SK-N-MC (cell line): ENCODE measurements around the gene CDH18.

ENCODE experiments used
- DNase-seq: peaks from one replicate; pipeline ENCODE4 v3.0.0-alpha.2; 2011; ENCODE audit warnings: low read depth, low spot score
- H3K27ac ChIP-seq: fragments of 200-600 bp; sonication (generic); 2 replicates; pipeline ENCODE4 v1.5.1; 2016; ENCODE audit warnings: mixed run types
- H3K36me3 ChIP-seq: fragments of 200-600 bp; sonication (generic); 2 replicates; pipeline ENCODE4 v1.6.1; 2017; ENCODE audit warnings: antibody characterized with exemption, low read length, mixed read lengths; ENCODE audit not compliant: insufficient read depth
- H3K4me3 ChIP-seq: fragments of 200-600 bp; sonication (generic); 2 replicates; pipeline ENCODE4 v1.5.1; 2016
- H3K9ac ChIP-seq: fragments of 200-600 bp; sonication (generic); 2 replicates; pipeline ENCODE4 v1.8.0; 2017; ENCODE audit warnings: mixed run types, mixed read lengths; ENCODE audit not compliant: insufficient read length
- H3K9me3 ChIP-seq: fragments of 200-600 bp; sonication (generic); 2 replicates; pipeline ENCODE4 v1.6.1; 2017; ENCODE audit warnings: low read depth, mild to moderate bottlenecking, antibody characterized with exemption, low read length, moderate library complexity, mixed read lengths
- EZH2 ChIP-seq: fragments of 200-600 bp; sonication (generic); IDR thresholded peaks from one replicate; pipeline ENCODE4 v1.6.1; 2017; ENCODE audit warnings: antibody characterized with exemption
- FOXP2 ChIP-seq: optimal IDR thresholded peaks from 2 replicates; pipeline ENCODE3; 2011; ENCODE audit warnings: mild to moderate bottlenecking, moderate library complexity; ENCODE audit not compliant: insufficient read depth; ENCODE audit errors: extremely low read length, control extremely low read depth
- POLR2AphosphoS5 ChIP-seq: IDR thresholded peaks from 2 replicates; pipeline ENCODE4 v1.6.1; 2012; ENCODE audit warnings: mild to moderate bottlenecking, low read depth, low read length, borderline replicate concordance

The CDH18 gene

DNA sequence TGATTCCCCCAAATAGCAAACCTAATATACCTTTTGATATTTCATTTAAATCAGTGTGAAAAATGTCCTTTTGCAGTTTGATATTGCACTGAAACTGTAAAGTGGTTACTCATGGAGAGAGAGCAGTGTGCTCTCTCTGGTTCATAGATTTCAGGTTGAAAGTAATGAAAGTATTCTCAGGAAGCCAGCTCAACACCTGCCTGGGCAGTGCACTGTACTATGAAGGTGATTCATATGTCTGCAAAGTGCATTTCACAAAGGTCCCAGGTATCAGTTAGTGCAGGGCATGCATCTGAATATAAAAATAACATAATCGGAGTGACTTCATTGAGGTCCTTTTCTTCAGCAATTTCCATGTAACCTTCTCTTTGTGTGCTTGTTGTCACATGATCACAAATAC, 274.3 kb downstream of the CDH18 start:
- DNase-seq: no peak
- Histone ChIP-seq H3K4me3 (no peak overlapping the region), H3K27ac (no peak overlapping the region), H3K9ac (no peak overlapping the region), H3K9me3 (no peaks in the 10 kb centered on the region), H3K36me3 (no peaks in the 10 kb centered on the region)
- TF ChIP-seq FOXP2: no peak
- no peak for TF ChIP-seq POLR2AphosphoS5
- TF ChIP-seq EZH2: no peak

GRCh38 chr5:19709403-19709802, 278.6 kb downstream of the CDH18 start:
- no peak overlapping the region for H3K9ac ChIP-seq
- no peaks in the 10 kb centered on the region for H3K9me3 ChIP-seq
- no peak overlapping the region for H3K27ac ChIP-seq
- no peak overlapping the region for H3K4me3 ChIP-seq
- TF ChIP-seq EZH2 (no peak), POLR2AphosphoS5 (no peak), FOXP2 (no peak)
- DNase-seq: no peak
- no peaks in the 10 kb centered on the region for H3K36me3 ChIP-seq

DNA sequence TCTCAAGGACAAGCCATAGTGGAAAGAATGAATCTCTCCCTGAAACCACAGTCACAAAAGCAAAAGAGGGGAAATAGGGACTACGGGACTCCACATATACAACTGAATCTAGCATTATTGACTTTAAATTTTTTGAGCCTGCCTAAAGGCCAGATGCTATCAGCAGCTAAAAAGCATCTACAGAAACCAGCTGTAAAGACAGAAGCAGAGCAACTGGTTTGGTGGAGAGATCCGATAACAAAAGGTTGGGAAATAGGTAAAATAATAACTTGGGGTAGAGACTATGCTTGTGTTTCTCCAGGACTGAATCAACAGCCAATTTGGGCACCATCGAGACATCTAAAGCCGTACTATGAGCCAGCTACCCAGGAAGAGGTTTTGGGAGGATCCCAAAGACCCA, 281.2 kb downstream of the CDH18 start:
- no peak overlapping the region for H3K9ac ChIP-seq
- no peak overlapping the region for H3K27ac ChIP-seq
- TF ChIP-seq POLR2AphosphoS5 (no peak), FOXP2 (no peak), EZH2 (no peak)
- H3K36me3 ChIP-seq: no peaks in the 10 kb centered on the region
- no peak overlapping the region for H3K4me3 ChIP-seq
- H3K9me3 ChIP-seq: no peaks in the 10 kb centered on the region
- DNase-seq: no peak

GRCh38 chr5:19701731-19702130, 286.3 kb downstream of the CDH18 start:
- no peak for TF ChIP-seq FOXP2
- TF ChIP-seq EZH2: no peak
- TF ChIP-seq POLR2AphosphoS5: no peak
- Histone ChIP-seq H3K27ac (no peak overlapping the region), H3K36me3 (no peaks in the 10 kb centered on the region), H3K9ac (no peak overlapping the region), H3K9me3 (no peaks in the 10 kb centered on the region), H3K4me3 (no peak overlapping the region)
- no peak for DNase-seq

GRCh38 chr5:19694949-19695611, 292.9 kb downstream of the CDH18 start:
- no peak for DNase-seq

DNA sequence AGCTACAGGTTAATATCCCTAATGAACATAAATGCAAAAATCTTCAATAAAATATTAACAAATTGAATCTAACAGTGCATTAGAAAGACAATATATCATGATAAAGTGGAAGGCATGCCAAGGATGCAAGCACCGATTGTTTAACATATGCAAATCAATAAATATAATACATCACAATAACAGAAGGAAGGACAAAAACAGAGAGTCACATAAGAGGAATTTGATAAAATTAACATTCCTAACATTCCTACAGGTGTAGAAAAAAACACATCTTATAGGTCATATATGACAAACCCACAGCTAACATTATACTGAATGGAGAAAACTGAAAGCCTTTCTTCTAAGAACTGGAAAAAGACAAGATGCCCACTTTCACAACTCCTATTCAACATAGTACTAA, 297.0 kb downstream of the CDH18 start:
- Histone ChIP-seq H3K9me3 (no peaks in the 10 kb centered on the region), H3K27ac (no peak overlapping the region), H3K4me3 (no peak overlapping the region), H3K9ac (no peak overlapping the region), H3K36me3 (no peaks in the 10 kb centered on the region)
- no peak for DNase-seq
- no peak for TF ChIP-seq POLR2AphosphoS5
- TF ChIP-seq FOXP2: no peak
- TF ChIP-seq EZH2: no peak

More at GRCh38 chr5:19694949-19695611, 292.9 kb downstream of the CDH18 start:
- no peaks in the 10 kb centered on the region for H3K36me3 ChIP-seq
- TF ChIP-seq EZH2: no peak
- no peak for TF ChIP-seq FOXP2
- TF ChIP-seq POLR2AphosphoS5: no peak
- H3K9me3 ChIP-seq: no peaks in the 10 kb centered on the region
- H3K27ac ChIP-seq: no peak overlapping the region
- H3K9ac ChIP-seq: no peak overlapping the region
- no peak overlapping the region for H3K4me3 ChIP-seq

GRCh38 chr5:19685473-19685872, 302.5 kb downstream of the CDH18 start:
- TF ChIP-seq FOXP2 (no peak), EZH2 (no peak), POLR2AphosphoS5 (no peak)
- no peak overlapping the region for H3K9ac ChIP-seq
- H3K4me3 ChIP-seq: no peak overlapping the region
- no peaks in the 10 kb centered on the region for H3K36me3 ChIP-seq
- no peaks in the 10 kb centered on the region for H3K9me3 ChIP-seq
- DNase-seq: no peak
- H3K27ac ChIP-seq: no peak overlapping the region

DNA sequence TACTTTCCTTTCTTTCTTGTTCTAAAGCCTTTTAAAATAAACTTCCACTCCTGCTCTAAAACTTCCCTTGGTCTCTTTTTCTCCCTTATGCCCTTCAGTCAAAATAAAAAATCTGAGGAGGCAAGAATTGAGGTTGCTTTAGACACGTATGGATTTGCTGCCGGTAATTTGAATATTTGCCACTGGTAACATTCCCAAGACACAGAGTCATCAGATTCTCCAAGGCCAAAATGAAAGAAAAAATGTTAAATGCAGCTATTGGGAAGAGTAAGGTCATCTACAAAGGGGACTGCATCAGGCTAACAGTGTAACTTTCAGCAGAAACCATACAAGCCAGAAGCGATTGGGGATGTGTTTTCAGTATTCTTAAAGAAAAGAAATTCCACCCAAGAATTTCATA, 311.1 kb downstream of the CDH18 start:
- no peak overlapping the region for H3K27ac ChIP-seq
- no peak for DNase-seq

DNA sequence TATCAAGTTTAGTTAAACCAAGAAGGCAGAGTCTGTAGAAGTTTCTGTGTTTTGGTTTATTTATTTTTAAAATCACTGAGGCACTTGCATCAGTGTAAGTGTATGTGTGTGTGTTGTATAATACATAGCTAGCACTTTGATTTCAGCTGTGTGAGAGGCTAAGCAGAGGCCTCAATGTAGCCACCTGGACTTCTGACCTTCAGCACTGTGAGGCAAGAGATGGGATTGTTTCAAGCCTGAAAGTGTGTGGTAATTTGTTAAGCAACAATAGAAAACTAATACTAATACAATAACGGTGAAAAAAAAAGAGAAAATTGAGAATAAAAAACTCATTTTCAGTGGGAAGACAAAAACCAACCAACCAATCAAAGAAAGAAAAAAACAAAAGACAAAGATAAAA, 327.3 kb downstream of the CDH18 start:
- no peaks in the 10 kb centered on the region for H3K9me3 ChIP-seq
- DNase-seq: no peak
- no peak overlapping the region for H3K4me3 ChIP-seq
- TF ChIP-seq FOXP2: no peak
- TF ChIP-seq EZH2: no peak
- TF ChIP-seq POLR2AphosphoS5: no peak
- no peaks in the 10 kb centered on the region for H3K36me3 ChIP-seq
- H3K27ac ChIP-seq: no peak overlapping the region
- no peak overlapping the region for H3K9ac ChIP-seq

More for the DNA sequence above, 311.1 kb downstream of the CDH18 start:
- Histone ChIP-seq H3K4me3 (no peak overlapping the region), H3K36me3 (no peaks in the 10 kb centered on the region), H3K9me3 (no peaks in the 10 kb centered on the region), H3K9ac (no peak overlapping the region)
- TF ChIP-seq FOXP2 (no peak), EZH2 (no peak), POLR2AphosphoS5 (no peak)
